ENCODE data around the gene GRAMD4.

The GRAMD4 gene

GRCh38 chr22:46687460-46687859 lies 67.3 kb downstream of the GRAMD4 start:
- H3K9me2 ChIP-seq (replicated peaks; ENCODE audit: insufficient read depth, low read length) = no peaks in the 10 kb centered on the region
- no peaks in the 10 kb centered on the region for H3K27me3 ChIP-seq (replicated peaks; ENCODE audit: insufficient read depth, low read length)
- no peak overlapping the region for H3K4me3 ChIP-seq (ENCODE audit: low read length)
- H4K20me1 ChIP-seq (ENCODE audit: insufficient read depth, low read length) = no peaks in the 10 kb centered on the region
- H3K4me1 ChIP-seq (ENCODE audit: low read length) = no peaks in the 10 kb centered on the region
- H3K4me2 ChIP-seq (ENCODE audit: low read depth, low read length) = no peak overlapping the region
- no peaks in the 10 kb centered on the region for H3K9me3 ChIP-seq (replicated peaks; ENCODE audit: insufficient read depth, low read length)
- TF ChIP-seq EZH2phosphoT487 (IDR thresholded peaks at IDR 0.05; ENCODE audit: low read length) = no peak
- no peak for TF ChIP-seq EZH2 (optimal IDR thresholded peaks at IDR 0.05; ENCODE audit: low read depth, low read length)
- no peak for TF ChIP-seq CTCF (IDR thresholded peaks at IDR 0.05; ENCODE audit: low read length)
- 0 out of 2 replicates have a peak, but pooled peaks cover 2% of the 10 kb centered on the region for H3F3A ChIP-seq (ENCODE audit: insufficient read depth, low read length)
- no peak overlapping the region for H3K9ac ChIP-seq (ENCODE audit: low read length)
- DNase-seq = no peak
- H3K79me2 ChIP-seq (ENCODE audit: low read length) = no peaks in the 10 kb centered on the region
- no peak overlapping the region for H2AFZ ChIP-seq (ENCODE audit: low read length)
- no peak overlapping the region for H3K27ac ChIP-seq (ENCODE audit: low read length)
- peaks cover 19% of the 10 kb centered on the region; the same call in 1 of the 2 replicates for H3K36me3 ChIP-seq (replicated peaks; ENCODE audit: insufficient read depth, low read length)

- DNase-seq = no peak
These were observed 68.8 kb downstream of the GRAMD4 start for GRCh38 chr22:46688949-46689348.

GRCh38 chr22:46690146-46690545 lies 70.0 kb downstream of the GRAMD4 start:
- no peak overlapping the region for H2AFZ ChIP-seq (ENCODE audit: low read length)
- no peak for DNase-seq
- TF ChIP-seq EZH2 (optimal IDR thresholded peaks at IDR 0.05; ENCODE audit: low read depth, low read length) (no peak), EZH2phosphoT487 (IDR thresholded peaks at IDR 0.05; ENCODE audit: low read length) (no peak), CTCF (IDR thresholded peaks at IDR 0.05; ENCODE audit: low read length) (no peak)
- no peak overlapping the region for H3K27ac ChIP-seq (ENCODE audit: low read length)
- no peaks in the 10 kb centered on the region for H3K27me3 ChIP-seq (replicated peaks; ENCODE audit: insufficient read depth, low read length)
- H3K36me3 ChIP-seq (replicated peaks; ENCODE audit: insufficient read depth, low read length) = peaks cover 19% of the 10 kb centered on the region; the same call in 1 of the 2 replicates
- no peak overlapping the region for H3K4me2 ChIP-seq (ENCODE audit: low read depth, low read length)
- H3K9me2 ChIP-seq (replicated peaks; ENCODE audit: insufficient read depth, low read length) = no peaks in the 10 kb centered on the region
- H3K4me1 ChIP-seq (ENCODE audit: low read length) = no peaks in the 10 kb centered on the region
- H3K9me3 ChIP-seq (replicated peaks; ENCODE audit: insufficient read depth, low read length) = no peaks in the 10 kb centered on the region
- no peak overlapping the region for H3K4me3 ChIP-seq (ENCODE audit: low read length)
- H4K20me1 ChIP-seq (ENCODE audit: insufficient read depth, low read length) = no peaks in the 10 kb centered on the region
- no peaks in the 10 kb centered on the region for H3K79me2 ChIP-seq (ENCODE audit: low read length)
- H3F3A ChIP-seq (ENCODE audit: insufficient read depth, low read length) = no peaks in the 10 kb centered on the region
- no peak overlapping the region for H3K9ac ChIP-seq (ENCODE audit: low read length)

More at GRCh38 chr22:46688949-46689348, 68.8 kb downstream of the GRAMD4 start:
- Histone ChIP-seq H3K9me2 (replicated peaks; ENCODE audit: insufficient read depth, low read length) (no peaks in the 10 kb centered on the region), H3K36me3 (replicated peaks; ENCODE audit: insufficient read depth, low read length) (peaks cover 19% of the 10 kb centered on the region; the same call in 1 of the 2 replicates), H2AFZ (ENCODE audit: low read length) (no peak overlapping the region), H3K4me1 (ENCODE audit: low read length) (no peaks in the 10 kb centered on the region), H3K4me3 (ENCODE audit: low read length) (no peak overlapping the region), H3K9ac (ENCODE audit: low read length) (no peak overlapping the region), H3K27ac (ENCODE audit: low read length) (no peak overlapping the region), H3K27me3 (replicated peaks; ENCODE audit: insufficient read depth, low read length) (no peaks in the 10 kb centered on the region), H3K9me3 (replicated peaks; ENCODE audit: insufficient read depth, low read length) (no peaks in the 10 kb centered on the region), H3K79me2 (ENCODE audit: low read length) (no peaks in the 10 kb centered on the region), H3F3A (ENCODE audit: insufficient read depth, low read length) (no peaks in the 10 kb centered on the region), H4K20me1 (ENCODE audit: insufficient read depth, low read length) (no peaks in the 10 kb centered on the region), H3K4me2 (ENCODE audit: low read depth, low read length) (no peak overlapping the region)
- TF ChIP-seq CTCF (IDR thresholded peaks at IDR 0.05; ENCODE audit: low read length) = no peak
- no peak for TF ChIP-seq EZH2phosphoT487 (IDR thresholded peaks at IDR 0.05; ENCODE audit: low read length)
- no peak for TF ChIP-seq EZH2 (optimal IDR thresholded peaks at IDR 0.05; ENCODE audit: low read depth, low read length)

All from MM.1S (cell line).